HG03175 (cell line): Measurements from ENCODE around the gene STK24.
A peak's percentile ranks its signal among the peaks of the same experiment; 100 is the strongest.

ENCODE experiments used
- ATAC-seq: cut with Tn5 transposase; IDR thresholded peaks from one replicate; pipeline ENCODE4 v1.9.1; 2021; ENCODE audit warnings: mild to moderate bottlenecking, moderate library complexity; ENCODE audit not compliant: unreplicated experiment

STK24 gene

GRCh38 chr13:98494769-98495168 lies 82.1 kb downstream of the STK24 start:
- no peak for ATAC-seq

GRCh38 chr13:98493042-98493712 lies 83.7 kb downstream of the STK24 start:
- ATAC-seq, result no peak

- ATAC-seq, result no peak
Measured at GRCh38 chr13:98492335-98493041, 84.4 kb downstream of the STK24 start.

- no peak for ATAC-seq
Measured at GRCh38 chr13:98490866-98491265, 86.0 kb downstream of the STK24 start.

GRCh38 chr13:98490195-98490836 lies 86.6 kb downstream of the STK24 start:
- no peak for ATAC-seq

GRCh38 chr13:98489446-98490194 lies 87.3 kb downstream of the STK24 start:
- ATAC-seq, result no peak

- ATAC-seq, result peak; percentile 48
Measured at GRCh38 chr13:98488736-98489135, 88.2 kb downstream of the STK24 start.

- ATAC-seq, result peak; percentile 33
Measured at GRCh38 chr13:98487522-98487921, 89.4 kb downstream of the STK24 start.

GRCh38 chr13:98487016-98487415 lies 89.9 kb downstream of the STK24 start:
- ATAC-seq, result no peak

- no peak for ATAC-seq
Measured at GRCh38 chr13:98486412-98486811, 90.5 kb downstream of the STK24 start.

GRCh38 chr13:98485561-98485960 lies 91.3 kb downstream of the STK24 start:
- ATAC-seq, result no peak

- ATAC-seq, result peak; percentile 45
Measured at GRCh38 chr13:98484289-98485219, 92.4 kb downstream of the STK24 start.

- no peak for ATAC-seq
Measured at GRCh38 chr13:98483601-98484288, 93.2 kb downstream of the STK24 start.

GRCh38 chr13:98482476-98483444 lies 94.1 kb downstream of the STK24 start:
- no peak for ATAC-seq

- ATAC-seq, result no peak
Measured at GRCh38 chr13:98480915-98481877, 95.7 kb downstream of the STK24 start.

GRCh38 chr13:98479496-98480003 lies 97.4 kb downstream of the STK24 start:
- no peak for ATAC-seq
